B cell (primary cell): Measurements from ENCODE around the gene MED16.
"Not testable (repeated sequence)": the region's sequence is repeated elsewhere in the genome, so short reads cannot be mapped to it uniquely, and the experiment has no call there.

Experiments
- EZH2 ChIP-seq: IDR thresholded peaks from 2 replicates; pipeline ENCODE4 v1.6.1; 2012; ENCODE audit warnings: borderline replicate concordance, low read depth, mild to moderate bottlenecking, moderate library complexity, low read length; ENCODE audit not compliant: insufficient read depth, poor library complexity, severe bottlenecking
- TF ChIP-seq, protein P1 (sequence below): fragments of 200-600 bp; IDR thresholded peaks from one replicate; pipeline ENCODE4 v1.8.0; 2022; ENCODE audit warnings: antibody characterized with exemption, mild to moderate bottlenecking

DNA sequence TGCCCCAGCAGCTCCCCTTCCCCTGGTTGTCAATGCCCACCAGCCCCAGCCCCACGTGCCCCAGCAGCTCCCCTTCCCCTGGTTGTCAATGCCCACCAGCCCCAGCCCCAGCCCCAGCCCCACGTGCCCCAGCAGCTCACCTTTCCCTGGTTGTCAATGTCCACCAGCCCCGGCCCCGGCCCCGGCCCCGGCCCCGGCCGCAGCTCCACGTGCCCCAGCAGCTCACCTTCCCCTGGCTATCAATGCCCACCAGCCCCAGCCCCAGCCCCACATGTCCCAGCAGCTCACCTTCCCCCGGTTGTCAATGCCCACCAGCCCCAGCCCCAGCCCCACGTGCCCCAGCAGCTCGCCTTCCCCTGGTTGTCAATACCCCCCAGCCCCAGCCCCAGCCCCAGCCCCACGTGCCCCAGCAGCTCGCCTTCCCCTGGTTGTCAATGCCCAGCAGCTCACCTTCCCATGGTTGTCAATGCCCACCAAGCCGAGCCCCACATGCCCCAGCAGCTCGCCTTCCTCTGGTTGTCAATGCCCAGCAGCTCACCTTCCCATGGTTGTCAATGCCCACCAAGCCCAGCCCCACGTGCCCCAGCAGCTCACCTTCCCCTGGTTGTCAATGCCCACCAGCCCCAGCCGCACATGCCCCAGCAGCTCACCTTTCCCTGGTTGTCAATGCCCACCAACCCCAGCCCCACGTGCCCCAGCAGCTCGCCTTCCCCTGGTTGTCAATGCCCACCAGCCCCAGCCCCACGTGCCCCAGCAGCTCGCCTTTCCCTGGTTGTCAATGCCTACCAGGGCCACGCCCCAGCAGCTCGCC, 14.0 kb downstream of the MED16 start:
- not testable (repeated sequence) for TF ChIP-seq EZH2
- TF ChIP-seq, protein P1, sequence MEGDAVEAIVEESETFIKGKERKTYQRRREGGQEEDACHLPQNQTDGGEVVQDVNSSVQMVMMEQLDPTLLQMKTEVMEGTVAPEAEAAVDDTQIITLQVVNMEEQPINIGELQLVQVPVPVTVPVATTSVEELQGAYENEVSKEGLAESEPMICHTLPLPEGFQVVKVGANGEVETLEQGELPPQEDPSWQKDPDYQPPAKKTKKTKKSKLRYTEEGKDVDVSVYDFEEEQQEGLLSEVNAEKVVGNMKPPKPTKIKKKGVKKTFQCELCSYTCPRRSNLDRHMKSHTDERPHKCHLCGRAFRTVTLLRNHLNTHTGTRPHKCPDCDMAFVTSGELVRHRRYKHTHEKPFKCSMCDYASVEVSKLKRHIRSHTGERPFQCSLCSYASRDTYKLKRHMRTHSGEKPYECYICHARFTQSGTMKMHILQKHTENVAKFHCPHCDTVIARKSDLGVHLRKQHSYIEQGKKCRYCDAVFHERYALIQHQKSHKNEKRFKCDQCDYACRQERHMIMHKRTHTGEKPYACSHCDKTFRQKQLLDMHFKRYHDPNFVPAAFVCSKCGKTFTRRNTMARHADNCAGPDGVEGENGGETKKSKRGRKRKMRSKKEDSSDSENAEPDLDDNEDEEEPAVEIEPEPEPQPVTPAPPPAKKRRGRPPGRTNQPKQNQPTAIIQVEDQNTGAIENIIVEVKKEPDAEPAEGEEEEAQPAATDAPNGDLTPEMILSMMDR = not testable (repeated sequence)
